Measurements from ENCODE around the gene PI4KB.

- TF ChIP-seq CTCF (IDR thresholded peaks at IDR 0.05), result no peak
- no peak for TF ChIP-seq POLR2A (IDR thresholded peaks at IDR 0.05)
Measured at GRCh38 chr1:151361883-151362282, 34.7 kb upstream of the PI4KB start.

Data from breast epithelium (tissue), 3 donors.